K562 (cell line): ENCODE data around the gene LRRFIP2. TPM values are rescaled to one million over a fixed set of nuclear protein-coding genes. Genes with fewer than 3 reads are reported as not detected.

Experiments used
- ATAC-seq: fragments of 200-7000 bp; cut with Tn5 transposase; 3 replicates; pipeline ENCODE4 v1.9.1; 2020; ENCODE audit warnings: moderate library complexity
- BruUV-seq: library from RNA; stranded (reverse); fragments of 400-500 nt; replicated peaks from 2 replicates; lab custom pipeline; 2021; lab: Mats Ljungman, UMichigan
- CTCF ChIA-PET: fragments of 300-600 bp; formaldehyde crosslinking; extraction: SDS; loops from one replicate; lab custom pipeline; 2021; ENCODE audit warnings: low intra/inter-chr PET ratio; lab: Yijun Ruan, JAX
- POLR2A ChIA-PET: fragments of 300-600, 350-650 bp; sonication (Branson Sonifier 250); formaldehyde crosslinking; extraction: SDS; loops from one replicate; lab custom pipeline; 2021; ENCODE audit warnings: antibody characterized with exemption, inconsistent platforms; lab: Yijun Ruan, JAX
- DNase-seq, 4 experiments: peaks; one replicate each; pipeline versions ENCODE4 v3.0.0 to v3.0.0-alpha.2; 2011 to 2018; ENCODE audit warnings: low spot score in 3 of 4, mixed read lengths in 3 of 4; ENCODE audit errors: extremely low read depth in 1 of 4
- FAIRE-seq: peaks from 2 replicates; lab custom pipeline; 2011; peaks lifted over from hg19 to GRCh38; lab: Jason Lieb, UNC
- H2AFZ ChIP-seq: 2 replicates; pipeline ENCODE4 v1.6.0; 2011; ENCODE audit warnings: low read depth, low read length, control low read depth, inconsistent platforms
- H3K27ac ChIP-seq: fragments of 200-600 bp; 3 replicates; pipeline ENCODE4 v1.8.0; 2011; ENCODE audit warnings: low read depth, mild to moderate bottlenecking, control low read depth, inconsistent platforms, low read length, moderate library complexity, mixed read lengths; ENCODE audit errors: extremely low read depth
- H3K27me3 ChIP-seq, 2 experiments: fragments of 300-600 bp in 1 of 2; 2 replicates in 1 of 2; 3 replicates in 1 of 2; pipeline versions ENCODE4 v1.6.0 to v1.8.0; 2011; ENCODE audit warnings: inconsistent platforms in 2 of 2, low read length in 2 of 2, mild to moderate bottlenecking in 1 of 2, mixed read lengths in 1 of 2, moderate library complexity in 1 of 2; ENCODE audit not compliant: control insufficient read depth in 2 of 2, insufficient read depth in 2 of 2
- H3K36me3 ChIP-seq: fragments of 300-600 bp; 3 replicates; pipeline ENCODE4 v1.8.0; 2011; ENCODE audit warnings: mild to moderate bottlenecking, low read length, inconsistent platforms; ENCODE audit not compliant: control insufficient read depth, insufficient read depth
- H3K4me1 ChIP-seq, 2 experiments: fragments of 200-600 bp in 1 of 2; replicated peaks in 1 of 2; 2 replicates in 1 of 2; 3 replicates in 1 of 2; pipeline versions ENCODE4 v1.5.1 to v1.8.0; 2011; ENCODE audit warnings: inconsistent platforms in 2 of 2, low read length in 2 of 2, mild to moderate bottlenecking in 1 of 2, mixed read lengths in 1 of 2, moderate library complexity in 1 of 2; ENCODE audit not compliant: control insufficient read depth in 2 of 2, insufficient read depth in 2 of 2
- H3K4me2 ChIP-seq: 2 replicates; pipeline ENCODE4 v1.6.1; 2011; ENCODE audit warnings: low read length, control low read depth, inconsistent platforms, mixed read lengths; ENCODE audit not compliant: insufficient read depth
- H3K4me3 ChIP-seq: fragments of 200-600 bp; sonication (generic), shearing (Covaris generic); 2 replicates; pipeline ENCODE4 v1.5.1; 2016; ENCODE audit warnings: control low read depth, inconsistent platforms
- H3K79me2 ChIP-seq: fragments of 200-600 bp; 3 replicates; pipeline ENCODE4 v1.8.0; 2011; ENCODE audit warnings: low read length, inconsistent platforms; ENCODE audit not compliant: control insufficient read depth, insufficient read depth
- H3K9ac ChIP-seq, 2 experiments: 2 replicates each; pipeline versions ENCODE4 v1.6.0 to v1.6.1; 2011; ENCODE audit warnings: low read depth in 2 of 2, low read length in 2 of 2, control low read depth in 1 of 2, inconsistent platforms in 1 of 2, mild to moderate bottlenecking in 1 of 2, mixed read lengths in 1 of 2; ENCODE audit not compliant: insufficient read depth in 1 of 2
- H3K9me1 ChIP-seq: one replicate; pipeline ENCODE4 v1.6.0; 2011; ENCODE audit warnings: inconsistent platforms, mild to moderate bottlenecking, low read length, moderate library complexity; ENCODE audit not compliant: control insufficient read depth, insufficient read depth
- H3K9me3 ChIP-seq: replicated peaks from 2 replicates; pipeline ENCODE4 v1.5.1; 2011; ENCODE audit warnings: low read depth, low read length, inconsistent platforms; ENCODE audit not compliant: control insufficient read depth, insufficient read depth
- H4K20me1 ChIP-seq: replicated peaks from 2 replicates; pipeline ENCODE4 v1.6.1; 2011; ENCODE audit warnings: low read length, inconsistent platforms, mixed read lengths; ENCODE audit not compliant: control insufficient read depth, insufficient read depth
- E2F4 ChIP-seq: sonication (generic); formaldehyde crosslinking; IDR thresholded peaks from 2 replicates; pipeline ENCODE4 v1.8.0; 2022; ENCODE audit warnings: mild to moderate bottlenecking, low read depth, missing genetic modification reagents
- ELK3 ChIP-seq: fragments of 450-650 bp; formaldehyde crosslinking; IDR thresholded peaks from 2 replicates; pipeline ENCODE4 v1.4.0; 2020; ENCODE audit warnings: mild to moderate bottlenecking
- HNRNPLL ChIP-seq: fragments of 200-400 bp; formaldehyde crosslinking; IDR thresholded peaks from 2 replicates; pipeline ENCODE4 v1.6.1; 2017; ENCODE audit warnings: low read length, low read depth, mild to moderate bottlenecking; ENCODE audit not compliant: poor library complexity, severe bottlenecking
- HNRNPUL1 ChIP-seq: fragments of 200-400 bp; formaldehyde crosslinking; IDR thresholded peaks from 2 replicates; pipeline ENCODE4 v1.6.1; 2017; ENCODE audit warnings: low read length
- JUN ChIP-seq, 2 experiments: sonication (generic) in 1 of 2; formaldehyde crosslinking in 1 of 2; IDR thresholded peaks; 2 replicates each; pipeline versions ENCODE4 v1.6.1 to v1.8.0; 2012 to 2022; ENCODE audit warnings: borderline replicate concordance in 2 of 2, mild to moderate bottlenecking in 2 of 2, improper control_type of control experiment in 1 of 2, low read depth in 1 of 2, low read length in 1 of 2, missing genetic modification reagents in 1 of 2
- KLF13 ChIP-seq: fragments of 450-650 bp; IDR thresholded peaks from 2 replicates; pipeline ENCODE4 v1.6.1; 2016; ENCODE audit warnings: missing genetic modification characterization, low read depth, mild to moderate bottlenecking, missing compliant biosample characterization, moderate library complexity, borderline replicate concordance
- PTBP1 ChIP-seq: fragments of 200-400 bp; formaldehyde crosslinking; IDR thresholded peaks from 2 replicates; pipeline ENCODE4 v1.6.1; 2017; ENCODE audit warnings: low read depth, low read length
- SMARCC2 ChIP-seq: fragments of 450-650 bp; IDR thresholded peaks from 2 replicates; pipeline ENCODE4 v1.6.1; 2017; ENCODE audit warnings: antibody characterized with exemption, moderate library complexity, mild to moderate bottlenecking, low read depth
- SNRNP70 ChIP-seq: fragments of 200-400 bp; formaldehyde crosslinking; optimal IDR thresholded peaks from 2 replicates; pipeline ENCODE3; 2017; ENCODE audit warnings: low read depth, low read length
- TFAM ChIP-seq: fragments of 250-450 bp; sonication (Bioruptor Pico); conservative IDR thresholded peaks from 2 replicates; pipeline ENCODE4 v1.5.0; 2021; ENCODE audit warnings: mild to moderate bottlenecking, moderate library complexity
- TFE3 ChIP-seq: fragments of 450-650 bp; formaldehyde crosslinking; IDR thresholded peaks from 2 replicates; pipeline ENCODE4 v1.4.0; 2020; ENCODE audit warnings: mild to moderate bottlenecking, mixed read lengths
- ZBTB8A ChIP-seq: fragments of 450-650 bp; IDR thresholded peaks from 2 replicates; pipeline ENCODE4 v1.6.1; 2018; ENCODE audit warnings: mild to moderate bottlenecking, moderate library complexity; ENCODE audit not compliant: partially characterized antibody
- ZNF12 ChIP-seq: sonication (generic); formaldehyde crosslinking; IDR thresholded peaks from 2 replicates; pipeline ENCODE4 v1.4.0; 2020; ENCODE audit warnings: mild to moderate bottlenecking, missing genetic modification reagents
- ZNF146 ChIP-seq: IDR thresholded peaks from one replicate; pipeline ENCODE4 v1.6.1; 2018; ENCODE audit warnings: missing compliant biosample characterization; ENCODE audit not compliant: unreplicated experiment
- ZNF263 ChIP-seq: sonication (generic); formaldehyde crosslinking; IDR thresholded peaks from 2 replicates; pipeline ENCODE4 v1.8.0; 2022; ENCODE audit warnings: mild to moderate bottlenecking, missing genetic modification reagents, borderline replicate concordance
- ZNF41 ChIP-seq: fragments of 250-450 bp; sonication (Bioruptor Pico); conservative IDR thresholded peaks from 2 replicates; pipeline ENCODE4 v1.4.0; 2020; ENCODE audit warnings: mild to moderate bottlenecking
- ZNF445 ChIP-seq: fragments of 250-450 bp; sonication (Bioruptor Pico); IDR thresholded peaks from 2 replicates; pipeline ENCODE4 v1.4.0; 2020; ENCODE audit warnings: low read depth, mild to moderate bottlenecking, moderate library complexity
- ZNF75A ChIP-seq: fragments of 450-650 bp; formaldehyde crosslinking; IDR thresholded peaks from 2 replicates; pipeline ENCODE4 v1.4.0; 2020; ENCODE audit warnings: mild to moderate bottlenecking
- WGBS: fragments of 100-300 bp; shearing (Covaris generic); methylation state at CpG from one replicate; pipeline ENCODE4 v1.1.6; 2016; ENCODE audit warnings: low coverage, mixed read lengths; ENCODE audit not compliant: insufficient coverage; ENCODE audit errors: missing lambda C conversion rate; 5-methylcytosine and 5-hydroxymethylcytosine counted together
- in situ Hi-C: fragments of 300-500 bp; cut with MboI; formaldehyde crosslinking; loops from 4 replicates; pipeline ENCODE4 v1.15.0; 2018; ENCODE audit warnings: inconsistent platforms, mixed read lengths
- intact Hi-C: fragments of 100-400 bp; cut with micrococcal nuclease; formaldehyde crosslinking; loops from 2 replicates; pipeline ENCODE4 v1.14.2; 2022
- polyA plus RNA-seq, 8 experiments: library from polyadenylated mRNA; depleted of rRNA in 4 of 8; stranded (reverse) in 5 of 8; unstranded in 3 of 8; fragments of >200 nt; fragmentation: Nextera tagmentation in 2 of 8; fragmentation: Illumina TruSeq in 1 of 8; extraction: Ambion mirVana in 2 of 8; extraction: Trizol in 1 of 8; gene quantifications; 2 replicates each; pipeline versions ENCODE4 v1.2.1 to v1.2.3, GENCODE V29; 2011 to 2014; ENCODE audit warnings: inconsistent platforms in 1 of 8, missing spikeins in 1 of 8
- total RNA-seq, 7 experiments: library from RNA; depleted of rRNA in 6 of 7; stranded (reverse); fragments of >200 nt in 6 of 7; fragmentation: Illumina TruSeq in 2 of 7; extraction: Trizol in 2 of 7; gene quantifications; 2 replicates each; pipeline versions ENCODE4 v1.2.1 to v1.2.3, GENCODE V29; 2011 to 2021; ENCODE audit warnings: low replicate concordance in 1 of 7

LRRFIP2 gene
- total and polyA plus RNA-seq, 9 of the 15 experiments (the other 6 are each of a cell fraction or from before 2014, with no cell fraction given): 9.9 to 53.9 (median 42.7) TPM

- peaks cover 32% of the 10 kb centered on the region for H3K79me2 ChIP-seq
- 85% methylated on average over 9 of the region's 9 CpGs for whole genome bisulfite sequencing
- TF ChIP-seq ZNF445 (CRISPR knock-in tag) (no peak), JUN (IDR thresholded peaks at IDR 0.05; ENCODE audit: borderline replicate concordance, low read depth, low read length) (no peak), JUN (CRISPR knock-in tag; IDR thresholded peaks at IDR 0.05; ENCODE audit: borderline replicate concordance) (no peak), ZNF12 (no peak), ZNF263 (CRISPR knock-in tag) (no peak), TFAM (CRISPR knock-in tag) (no peak), SMARCC2 (no peak), HNRNPLL (no peak), ZNF41 (CRISPR knock-in tag) (no peak), PTBP1 (no peak), ELK3 (CRISPR knock-in tag) (no peak), E2F4 (no peak), KLF13 (tag) (no peak), ZNF75A (no peak), HNRNPUL1 (no peak), TFE3 (CRISPR knock-in tag) (no peak), ZBTB8A (no peak), ZNF146 (CRISPR knock-in tag) (no peak), SNRNP70 (no peak)
- H3K9ac ChIP-seq: no peak overlapping the region
- no peak for DNase-seq
- no peak for FAIRE-seq
- in situ Hi-C loops: no loop called here
- H3K27me3 ChIP-seq: no peaks in the 10 kb centered on the region
- BruUV-seq: no TSS peak
- H4K20me1 ChIP-seq: 0 out of 2 replicates have a peak, but pooled peaks cover 2% of the 10 kb centered on the region
- no peak overlapping the region for H3K4me2 ChIP-seq
- no peak for ATAC-seq
- peaks cover 38% of the 10 kb centered on the region for H3K36me3 ChIP-seq
- no peak overlapping the region for H3K27ac ChIP-seq
- peaks cover 0 to 3% of the 10 kb centered on the region in 2 experiments; a peak in 3 of 5 replicates for H3K4me1 ChIP-seq
- H3K9me3 ChIP-seq: no peaks in the 10 kb centered on the region
- ChIA-PET CTCF (no interaction called here), POLR2A (interaction anchor here (1.1 to 1.7 kb wide), 2 partner anchors 12 to 31 kb away, joined by 3 read pairs; no protein-coding TSS in a partner anchor)
- intact Hi-C loops: no loop called here
- H3K9me1 ChIP-seq: no peaks in the 10 kb centered on the region
- no peak overlapping the region for H2AFZ ChIP-seq
- H3K4me3 ChIP-seq: no peak overlapping the region
These were observed 3.9 kb downstream of the LRRFIP2 start for GRCh38 chr3:37170513-37170912.
